NCI-H446 (cell line): Measurements from ENCODE around the gene COL15A1.
A peak's percentile ranks its signal among the peaks of the same experiment; 100 is the strongest.

Source experiments
- DNase-seq, 2 experiments: peaks; one replicate each; lab custom pipeline; 2025; lab: John Stamatoyannopoulos, UW

Gene COL15A1

DNA sequence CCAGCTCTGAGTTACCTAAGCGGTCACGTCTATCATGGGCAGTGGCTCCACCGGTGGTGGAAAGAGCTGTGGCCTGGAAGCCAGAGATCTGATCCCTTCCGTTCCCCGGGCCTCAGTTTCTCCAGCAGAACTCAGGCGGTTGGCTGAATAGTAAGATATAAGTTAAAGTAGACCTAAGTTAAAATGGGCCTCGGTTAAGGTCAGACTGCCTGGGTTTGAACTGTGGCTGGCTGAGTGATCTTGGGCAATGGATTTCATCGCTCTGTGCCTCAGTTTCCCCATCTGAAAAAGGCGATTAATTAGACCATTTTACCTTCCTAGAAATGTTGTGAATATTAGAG, 997 bp downstream of the COL15A1 start:
- no peak for DNase-seq

- DNase-seq = no peak
These were observed 5.9 kb downstream of the COL15A1 start for GRCh38 chr9:98949565-98949964.

DNA sequence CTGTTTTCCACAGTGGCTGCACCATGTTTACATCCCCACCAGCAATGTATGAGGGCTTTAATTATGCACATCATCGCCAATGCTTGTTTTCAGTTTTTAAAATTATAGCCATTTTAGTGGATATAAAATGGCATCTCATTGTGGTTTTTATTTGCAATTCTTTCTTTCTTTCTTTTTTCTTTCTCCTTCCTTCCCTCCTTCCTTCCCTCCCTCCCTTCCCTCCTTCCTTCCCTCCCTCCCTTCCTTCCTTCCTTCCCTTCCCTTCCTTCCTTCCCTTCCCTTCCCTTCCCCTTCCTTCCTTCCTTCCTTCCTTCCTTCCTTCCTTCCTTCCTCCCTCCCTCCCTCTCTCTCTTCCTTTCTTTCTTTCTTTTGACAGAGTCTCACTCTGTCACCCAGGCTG, 6.6 kb downstream of the COL15A1 start:
- no peak for DNase-seq

GRCh38 chr9:98951967-98952366, 8.3 kb downstream of the COL15A1 start:
- no peak for DNase-seq

DNA sequence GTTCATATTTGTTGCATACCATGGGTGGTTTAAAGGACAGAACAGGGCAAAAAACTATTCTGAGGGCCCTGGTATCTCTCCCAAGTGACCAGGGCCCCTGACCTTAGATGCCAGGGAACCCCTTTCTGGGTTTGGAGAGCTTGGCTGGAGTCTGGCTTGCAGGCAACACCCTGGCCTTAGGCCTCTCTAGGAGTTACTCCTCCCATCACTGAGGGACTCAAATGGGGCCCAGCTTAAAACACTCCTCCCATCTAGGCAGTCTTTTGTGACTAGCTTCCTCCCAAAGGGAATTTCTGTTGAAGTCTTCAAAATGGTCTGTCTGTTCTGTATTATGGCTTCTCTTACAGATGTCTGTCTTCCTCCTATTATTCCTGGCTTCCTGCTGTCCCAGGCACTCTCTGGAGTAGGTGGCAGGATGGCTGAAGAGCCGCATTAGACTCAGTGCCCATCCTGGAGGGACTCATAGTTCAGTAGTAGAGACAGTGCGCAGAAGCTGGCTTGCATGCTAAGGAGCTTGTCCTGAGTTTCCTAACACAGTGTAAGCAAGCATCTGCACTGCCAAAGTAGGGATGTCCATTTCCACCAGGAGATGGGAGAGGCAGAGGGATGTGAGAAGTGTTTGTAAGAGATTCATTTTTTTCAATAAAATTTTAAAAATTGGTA, 10.0 kb downstream of the COL15A1 start:
- no peak for DNase-seq

- no peak for DNase-seq
These were observed 10.5 kb downstream of the COL15A1 start for GRCh38 chr9:98954244-98954610.

DNA sequence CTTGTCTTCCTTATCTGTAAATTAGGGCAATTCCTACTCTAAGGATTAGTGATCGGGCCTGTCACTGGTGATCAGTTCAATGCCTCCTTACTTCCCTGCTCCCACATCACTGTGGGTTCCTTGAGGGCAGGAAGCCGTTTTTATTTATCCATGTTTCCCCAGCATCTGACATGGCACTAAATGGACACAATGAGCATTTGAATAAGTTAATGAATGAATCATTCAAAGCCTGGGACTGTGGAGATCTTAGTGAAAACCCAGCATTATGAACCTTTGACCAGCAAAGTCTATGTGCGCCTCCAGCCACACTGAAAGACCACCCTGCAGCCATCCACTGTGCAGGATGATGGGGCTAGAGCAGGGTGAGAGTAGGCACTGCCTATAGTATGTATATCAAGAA, 11.6 kb downstream of the COL15A1 start:
- no peak for DNase-seq

DNA sequence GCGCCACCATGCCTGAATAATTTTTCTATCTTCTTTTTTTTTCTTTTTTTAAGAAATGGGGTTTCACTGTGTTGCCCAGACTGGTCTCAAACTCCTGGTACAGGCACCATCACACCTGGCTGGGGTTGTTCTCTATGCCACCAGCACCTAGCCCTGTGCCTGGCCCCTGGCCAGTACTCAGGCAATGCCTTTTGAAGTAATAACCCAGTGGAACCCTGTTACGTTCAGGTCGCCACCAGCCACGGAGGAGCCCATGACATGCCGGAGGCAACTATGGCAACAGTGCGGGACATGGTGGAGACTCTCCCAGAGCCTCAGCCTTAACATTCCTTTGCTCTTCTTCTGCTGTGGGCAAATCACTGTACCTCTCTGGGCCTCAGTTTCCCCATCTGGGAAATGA, 14.1 kb downstream of the COL15A1 start:
- DNase-seq = no peak

DNA sequence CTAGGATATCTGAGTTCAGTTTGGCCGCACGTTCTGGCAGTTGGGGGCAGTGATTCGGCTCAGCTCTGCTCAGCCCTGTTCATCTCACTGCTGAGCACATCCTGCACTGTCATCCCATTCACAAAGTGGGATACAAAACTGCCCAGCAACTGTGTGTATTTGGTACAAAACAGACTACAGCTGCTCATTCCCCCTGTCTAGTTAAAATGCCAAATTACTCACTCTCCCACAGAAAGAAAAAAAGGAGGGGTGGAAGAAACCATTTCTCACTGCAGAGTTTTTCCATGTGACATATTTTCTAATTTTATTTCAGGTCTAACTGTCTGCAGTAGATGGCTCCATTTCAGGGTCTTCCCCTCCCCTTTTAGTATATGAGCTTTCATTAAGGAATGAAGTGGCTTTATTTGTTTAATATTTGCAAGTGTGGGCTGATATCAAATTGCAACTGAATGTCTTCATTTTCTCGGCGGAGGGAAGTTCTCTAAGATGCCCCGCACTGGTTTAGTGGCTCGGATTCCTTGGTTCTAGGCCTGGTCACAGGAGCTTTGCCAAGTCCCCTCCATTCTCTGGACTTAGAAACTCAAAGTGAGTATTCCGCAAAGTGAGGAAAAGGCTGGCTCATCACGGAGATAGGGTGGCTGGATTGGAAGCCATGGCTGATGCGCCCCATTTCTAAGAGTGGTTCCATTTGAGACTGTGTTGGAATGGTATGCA, 14.7 kb downstream of the COL15A1 start:
- DNase-seq = no peak

DNA sequence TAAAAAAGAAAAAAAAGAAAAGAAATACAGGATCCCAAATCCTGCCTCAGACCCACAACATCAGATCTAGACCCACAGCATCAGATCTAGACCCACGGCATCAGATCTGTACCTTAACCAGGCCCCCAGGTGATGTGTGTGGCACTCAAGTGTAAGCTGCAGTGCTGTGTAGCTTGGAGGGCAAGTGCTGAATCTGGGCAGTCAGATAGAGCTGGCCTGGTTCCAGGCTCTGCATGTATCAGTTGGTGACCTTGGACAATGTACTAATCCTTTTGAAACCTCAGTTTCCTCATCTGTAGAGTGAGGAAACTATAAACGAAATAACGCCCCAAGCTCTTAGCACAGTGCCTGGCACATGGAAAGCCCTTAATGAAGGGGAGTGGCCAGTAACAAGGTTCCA, 16.7 kb downstream of the COL15A1 start:
- DNase-seq = no peak

GRCh38 chr9:98961513-98962180, 17.9 kb downstream of the COL15A1 start:
- DNase-seq = no peak

- DNase-seq = no peak
These were observed 18.5 kb downstream of the COL15A1 start for GRCh38 chr9:98962181-98962560.

DNA sequence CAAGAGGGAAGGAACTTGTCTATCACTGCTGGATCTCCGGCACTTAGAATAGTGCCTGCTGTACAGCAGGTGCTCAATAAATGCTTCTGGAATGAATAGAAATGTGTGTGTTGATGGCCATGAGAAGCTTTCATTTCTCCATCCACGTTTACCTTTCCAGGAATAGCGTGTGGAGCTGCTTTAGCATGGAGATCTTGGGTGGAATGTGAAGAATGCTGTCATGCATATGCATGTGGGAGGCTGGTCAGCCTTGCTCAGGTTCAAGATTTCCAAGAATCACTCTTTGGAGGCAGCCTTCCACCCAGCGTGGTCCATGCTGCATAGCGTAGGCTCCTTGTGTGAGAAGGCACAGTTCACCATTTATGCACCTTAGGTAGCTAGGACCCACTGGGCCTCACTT, 19.2 kb downstream of the COL15A1 start:
- DNase-seq = no peak

- no peak for DNase-seq
These were observed 20.5 kb downstream of the COL15A1 start for GRCh38 chr9:98964201-98964600.

DNA sequence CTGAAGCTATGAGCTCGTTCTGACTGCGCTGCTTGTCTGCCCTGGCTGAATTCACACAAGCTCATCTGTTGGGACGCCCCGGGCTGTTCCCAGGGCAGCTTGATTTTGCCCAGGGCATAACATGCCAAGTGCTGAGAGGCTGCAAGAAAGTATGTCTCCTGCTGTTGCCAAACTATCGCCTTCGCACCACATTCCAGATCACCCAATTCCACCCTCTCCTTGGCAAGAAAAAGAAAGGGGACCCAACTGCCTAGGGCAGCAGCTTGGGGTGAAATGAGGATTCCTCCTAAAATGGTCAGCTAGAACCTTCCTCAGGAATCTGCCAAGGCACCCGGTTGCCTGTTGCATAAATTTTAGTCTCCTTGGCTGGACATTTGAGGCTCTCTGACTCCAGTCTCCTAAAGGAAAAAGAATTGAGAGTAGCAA, 21.2 kb downstream of the COL15A1 start:
- no peak for DNase-seq

DNA sequence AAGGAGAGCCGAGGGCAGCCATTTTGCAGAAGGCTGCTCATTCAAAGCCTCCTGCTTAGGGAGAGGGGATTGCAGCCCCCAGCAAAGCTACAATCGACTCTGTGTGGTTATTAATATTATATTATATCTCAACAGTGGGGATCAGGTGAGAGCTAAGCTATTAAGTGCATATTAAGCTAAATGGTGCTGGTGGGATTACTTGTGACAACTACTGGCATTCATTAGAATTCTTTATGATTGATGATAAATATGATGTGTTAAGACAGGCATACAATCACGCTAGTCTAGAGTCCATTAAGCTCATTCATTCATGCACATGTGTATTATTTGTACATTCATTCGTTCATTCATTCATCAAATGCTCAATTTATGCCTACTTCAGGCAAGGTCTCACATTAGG, 23.0 kb downstream of the COL15A1 start:
- no peak for DNase-seq

DNA sequence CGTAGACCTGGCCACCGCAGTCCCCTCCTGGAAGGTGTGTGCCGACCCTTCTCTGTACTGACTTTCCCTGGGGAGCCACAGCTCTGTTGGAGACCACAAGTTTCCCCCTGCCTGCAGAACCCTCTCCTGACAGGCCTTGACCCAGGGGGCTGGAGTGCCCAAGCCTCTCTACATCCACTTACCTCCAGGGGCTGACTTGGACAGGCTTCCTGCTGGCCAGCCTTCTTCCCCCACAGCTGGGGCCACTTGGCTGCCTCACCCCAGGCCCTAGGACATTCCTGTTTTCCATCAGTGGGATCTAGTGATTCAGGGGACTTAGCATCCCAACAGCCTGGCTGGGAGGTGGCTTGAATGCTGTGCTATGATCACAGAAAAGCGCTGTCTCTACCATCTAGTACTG, 23.6 kb downstream of the COL15A1 start:
- no peak for DNase-seq

GRCh38 chr9:98967680-98968079, 24.0 kb downstream of the COL15A1 start:
- DNase-seq = no peak

DNA sequence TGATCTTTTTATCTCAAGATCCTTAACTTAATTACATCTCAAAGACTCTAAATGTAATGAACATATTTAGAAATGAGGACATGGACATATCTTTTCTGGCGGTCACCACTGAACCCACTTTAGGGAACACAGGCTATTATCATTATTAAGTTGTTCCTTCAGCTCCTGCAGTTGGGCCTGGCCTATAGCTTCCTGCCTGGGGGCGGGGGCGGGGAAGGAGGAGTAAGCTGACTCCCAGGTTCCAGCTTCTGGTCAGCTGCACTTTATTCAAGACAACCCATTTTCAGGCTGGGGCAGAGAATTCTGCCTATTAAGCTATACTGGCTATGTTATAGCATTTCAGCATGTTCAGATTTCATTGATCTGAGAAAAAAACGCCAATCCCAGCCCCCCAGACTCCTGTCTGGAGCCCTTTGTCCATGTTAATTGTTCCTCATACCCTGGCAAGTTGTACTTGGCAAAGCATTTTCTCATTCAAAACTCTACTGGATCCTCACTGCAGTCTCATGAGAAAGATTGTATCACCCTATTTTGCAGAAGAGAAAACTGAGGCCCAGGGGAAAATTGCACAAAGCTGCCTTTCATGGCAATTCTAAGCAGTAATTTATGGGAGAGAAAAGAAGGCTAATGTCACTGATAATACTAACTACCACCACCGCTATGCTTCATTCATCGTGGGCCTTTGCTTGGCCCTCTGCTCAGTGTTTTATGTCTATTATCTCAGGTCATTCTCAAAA, 25.1 kb downstream of the COL15A1 start:
- no peak for DNase-seq

DNA sequence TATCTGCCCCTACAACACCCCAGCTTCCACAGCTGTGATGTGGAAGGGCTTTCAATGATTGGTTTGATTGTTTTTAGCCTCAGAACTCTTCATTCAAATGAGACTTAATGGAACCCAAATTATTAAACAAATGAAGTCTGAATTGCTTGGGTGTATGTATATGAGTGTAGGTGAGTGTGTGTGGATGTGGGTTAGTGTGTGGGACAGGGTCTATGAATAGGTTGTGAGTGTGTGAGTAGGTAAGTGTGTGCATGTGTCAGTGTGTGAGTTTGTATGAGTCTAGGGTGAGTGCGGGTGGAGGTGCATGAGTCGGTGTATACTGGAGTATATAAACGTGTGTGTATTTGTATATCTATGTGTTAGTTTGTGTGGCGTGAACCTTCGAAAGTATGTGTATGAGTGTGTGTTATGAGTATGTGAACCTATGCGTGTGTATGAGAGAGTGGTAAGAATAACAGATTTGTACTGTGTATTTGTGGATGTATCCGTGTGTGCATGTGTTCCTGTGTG, 26.9 kb downstream of the COL15A1 start:
- no peak for DNase-seq

DNA sequence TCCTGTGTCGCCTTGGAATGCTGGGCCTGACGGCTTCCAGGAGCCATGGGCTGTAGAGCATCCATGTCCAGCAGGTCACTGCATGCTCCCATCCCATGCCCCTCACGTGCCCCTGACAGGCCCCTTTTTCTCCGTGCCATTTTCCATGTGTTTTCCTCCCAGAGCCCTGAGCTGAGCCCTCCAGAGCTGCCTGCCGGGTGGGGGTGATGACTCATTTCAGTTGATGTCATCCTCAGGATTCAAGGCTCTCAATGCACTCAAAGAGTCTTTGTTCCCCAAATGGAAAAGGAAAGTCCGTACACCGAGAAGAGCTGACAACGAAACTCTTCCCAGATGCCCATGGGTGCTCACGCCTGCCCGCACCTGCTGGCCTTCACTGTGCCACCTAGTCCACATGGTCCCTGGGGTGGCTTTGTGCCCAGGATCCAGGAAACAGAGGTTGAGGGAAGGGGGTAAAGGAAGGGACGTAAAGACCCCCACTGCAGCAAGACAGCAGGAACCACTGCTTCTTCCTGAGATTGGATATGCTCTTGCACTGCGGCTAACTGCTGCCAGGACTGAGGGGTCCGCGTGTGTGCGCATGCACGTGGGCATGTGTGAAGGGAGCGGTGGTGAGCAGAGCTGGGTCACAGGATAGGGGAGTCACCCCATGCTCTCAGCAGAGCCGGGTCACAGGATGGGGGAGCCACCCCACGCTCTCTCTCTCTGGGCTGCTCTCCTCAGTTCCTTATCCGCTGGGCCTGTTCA, 27.6 kb downstream of the COL15A1 start:
- peak in 1 of 2 experiments; percentile 23 for DNase-seq

- DNase-seq = no peak
These were observed 28.2 kb downstream of the COL15A1 start for GRCh38 chr9:98971915-98972223.
